Right ventricle myocardium superior (tissue), 1 donor: ENCODE measurements around the gene HBS1L. TPM values are rescaled to one million over a fixed set of nuclear protein-coding genes. Genes with fewer than 3 reads are reported as not detected.

Experiments used
- ATAC-seq: fragments of 200-7000 bp; cut with Tn5 transposase; one replicate; pipeline ENCODE4 v1.9.1; 2020; ENCODE audit warnings: mild to moderate bottlenecking; ENCODE audit not compliant: poor library complexity
- DNase-seq: peaks from one replicate; pipeline ENCODE4 v3.0.0-alpha.2; 2020
- intact Hi-C: fragments of 100-400 bp; cut with DNase I; formaldehyde crosslinking; loops from one replicate; pipeline ENCODE4 v1.11.2; 2022
- total RNA-seq: library from RNA; stranded (reverse); fragmentation: NEBNext Ultra II Directional; extraction: Animal tissue kit (Norgen Biotek cat#: 25700); gene quantifications from one replicate; pipeline ENCODE4 v1.2.1, GENCODE V29; 2021
- donor health status: DM: no; HTN: yes; CAD: no; lungs with severe emphysema.

HBS1L gene
- total RNA-seq, 1 donor from 2014 or later, result 89.0 TPM

GRCh38 chr6:135012764-135013163, 41.9 kb downstream of the HBS1L start:
- intact Hi-C loops, result no loop called here
- ATAC-seq (no peak), DNase-seq (no peak)

GRCh38 chr6:135012349-135012748, 42.3 kb downstream of the HBS1L start:
- DNase-seq (no peak), ATAC-seq (no peak)
- intact Hi-C loops, result no loop called here

- intact Hi-C loops, result no loop called here
- DNase-seq (no peak), ATAC-seq (no peak)
These were observed 45.7 kb downstream of the HBS1L start for GRCh38 chr6:135008941-135009290.

GRCh38 chr6:135008072-135008940, 46.3 kb downstream of the HBS1L start:
- DNase-seq (no peak), ATAC-seq (no peak)
- intact Hi-C loops, result no loop called here

- intact Hi-C loops, result no loop called here
- DNase-seq, result no peak
These were observed 48.2 kb downstream of the HBS1L start for GRCh38 chr6:135006386-135006914.

GRCh38 chr6:135004399-135004798, 50.2 kb downstream of the HBS1L start:
- no peak for ATAC-seq
- no peak for DNase-seq
- intact Hi-C loops, result no loop called here

More at GRCh38 chr6:135006386-135006914, 48.2 kb downstream of the HBS1L start:
- ATAC-seq, result no peak

- intact Hi-C loops, result no loop called here
These were observed 51.5 kb downstream of the HBS1L start for GRCh38 chr6:135002974-135003703.

GRCh38 chr6:135002229-135002844, 52.3 kb downstream of the HBS1L start:
- ATAC-seq, result no peak
- no peak for DNase-seq
- intact Hi-C loops, result no loop called here

More at GRCh38 chr6:135002974-135003703, 51.5 kb downstream of the HBS1L start:
- ATAC-seq, result no peak
- DNase-seq, result no peak

GRCh38 chr6:134999107-134999506, 55.5 kb downstream of the HBS1L start:
- DNase-seq (no peak), ATAC-seq (no peak)
- intact Hi-C loops, result no loop called here

GRCh38 chr6:134997133-134997995, 57.3 kb downstream of the HBS1L start:
- intact Hi-C loops, result no loop called here
- DNase-seq (no peak), ATAC-seq (no peak)

GRCh38 chr6:134995536-134995935, 59.1 kb downstream of the HBS1L start:
- intact Hi-C loops, result no loop called here
- ATAC-seq, result no peak
- DNase-seq, result no peak

- ATAC-seq (no peak), DNase-seq (no peak)
- intact Hi-C loops, result no loop called here
These were observed 60.2 kb downstream of the HBS1L start for GRCh38 chr6:134994431-134994830.

GRCh38 chr6:134992155-134992554, 62.5 kb downstream of the HBS1L start:
- intact Hi-C loops, result no loop called here
- DNase-seq (no peak), ATAC-seq (no peak)

- intact Hi-C loops, result no loop called here
- DNase-seq, result no peak
These were observed 64.4 kb downstream of the HBS1L start for GRCh38 chr6:134990262-134990661.

GRCh38 chr6:134984821-134985220, 69.8 kb downstream of the HBS1L start:
- intact Hi-C loops, result no loop called here
- ATAC-seq (no peak), DNase-seq (no peak)

More at GRCh38 chr6:134990262-134990661, 64.4 kb downstream of the HBS1L start:
- no peak for ATAC-seq

GRCh38 chr6:134983823-134984222, 70.8 kb downstream of the HBS1L start:
- DNase-seq (no peak), ATAC-seq (no peak)
- intact Hi-C loops, result no loop called here

- intact Hi-C loops, result no loop called here
- ATAC-seq (no peak), DNase-seq (no peak)
These were observed 72.5 kb downstream of the HBS1L start for GRCh38 chr6:134982161-134982560.

GRCh38 chr6:134980846-134981245, 73.8 kb downstream of the HBS1L start:
- ATAC-seq, result no peak
- no peak for DNase-seq
- intact Hi-C loops, result no loop called here
